HG03103 (cell line): ENCODE data around the gene GRIK4.

Source experiments
- ATAC-seq: cut with Tn5 transposase; IDR thresholded peaks from one replicate; pipeline ENCODE4 v1.9.1; 2021; ENCODE audit warnings: low read depth; ENCODE audit not compliant: unreplicated experiment

The GRIK4 gene

GRCh38 chr11:120823159-120823558 lies 311.6 kb downstream of the GRIK4 start:
- no peak for ATAC-seq

- no peak for ATAC-seq
Observed at GRCh38 chr11:120824242-120824641, 312.7 kb downstream of the GRIK4 start.

- no peak for ATAC-seq
Observed at GRCh38 chr11:120827198-120827597, 315.6 kb downstream of the GRIK4 start.

- no peak for ATAC-seq
Observed at GRCh38 chr11:120827820-120828219, 316.3 kb downstream of the GRIK4 start.

GRCh38 chr11:120828847-120829246 lies 317.3 kb downstream of the GRIK4 start:
- ATAC-seq = no peak

GRCh38 chr11:120830085-120830620 lies 318.6 kb downstream of the GRIK4 start:
- no peak for ATAC-seq

- no peak for ATAC-seq
Observed at GRCh38 chr11:120832481-120833238, 321.1 kb downstream of the GRIK4 start.

- no peak for ATAC-seq
Observed at GRCh38 chr11:120834686-120835210, 323.2 kb downstream of the GRIK4 start.

- peak; percentile 87 for ATAC-seq
Observed at GRCh38 chr11:120835601-120836228, 324.2 kb downstream of the GRIK4 start.

GRCh38 chr11:120837696-120838095 lies 326.1 kb downstream of the GRIK4 start:
- ATAC-seq = no peak

GRCh38 chr11:120839201-120839600 lies 327.7 kb downstream of the GRIK4 start:
- no peak for ATAC-seq

- no peak for ATAC-seq
Observed at GRCh38 chr11:120839846-120840402, 328.4 kb downstream of the GRIK4 start.

- ATAC-seq = no peak
Observed at GRCh38 chr11:120840661-120841060, 329.1 kb downstream of the GRIK4 start.

- no peak for ATAC-seq
Observed at GRCh38 chr11:120841074-120841473, 329.5 kb downstream of the GRIK4 start.

- ATAC-seq = no peak
Observed at GRCh38 chr11:120842195-120842594, 330.6 kb downstream of the GRIK4 start.

GRCh38 chr11:120853435-120853834 lies 341.9 kb downstream of the GRIK4 start:
- no peak for ATAC-seq

- ATAC-seq = no peak
Observed at GRCh38 chr11:120854988-120855387, 343.4 kb downstream of the GRIK4 start.

GRCh38 chr11:120857508-120857907 lies 346.0 kb downstream of the GRIK4 start:
- ATAC-seq = no peak

GRCh38 chr11:120858740-120859139 lies 347.2 kb downstream of the GRIK4 start:
- no peak for ATAC-seq

GRCh38 chr11:120859552-120860295 lies 348.2 kb downstream of the GRIK4 start:
- no peak for ATAC-seq

- no peak for ATAC-seq
Observed at GRCh38 chr11:120863359-120863758, 351.8 kb downstream of the GRIK4 start.
